ENCODE data around the gene TMEM125.

The TMEM125 gene

DNA sequence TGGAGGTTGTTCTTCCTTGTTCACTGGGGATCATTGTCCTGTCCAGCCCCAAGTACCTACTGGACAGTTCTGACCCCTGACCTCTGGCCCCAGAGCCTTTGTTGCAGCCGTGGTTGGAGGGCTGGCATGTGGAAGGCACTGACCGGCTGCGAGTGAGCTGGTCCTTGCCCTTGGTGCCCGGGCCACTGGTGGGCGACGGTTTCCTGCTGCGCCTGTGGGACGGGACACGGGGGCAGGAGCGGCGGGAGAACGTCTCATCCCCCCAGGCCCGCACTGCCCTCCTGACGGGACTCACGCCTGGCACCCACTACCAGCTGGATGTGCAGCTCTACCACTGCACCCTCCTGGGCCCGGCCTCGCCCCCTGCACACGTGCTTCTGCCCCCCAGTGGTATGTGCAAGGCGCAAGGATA lies 42.4 kb downstream of the TMEM125 start:
- DNase-seq (ENCODE audit: low read depth), result no peak

DNA sequence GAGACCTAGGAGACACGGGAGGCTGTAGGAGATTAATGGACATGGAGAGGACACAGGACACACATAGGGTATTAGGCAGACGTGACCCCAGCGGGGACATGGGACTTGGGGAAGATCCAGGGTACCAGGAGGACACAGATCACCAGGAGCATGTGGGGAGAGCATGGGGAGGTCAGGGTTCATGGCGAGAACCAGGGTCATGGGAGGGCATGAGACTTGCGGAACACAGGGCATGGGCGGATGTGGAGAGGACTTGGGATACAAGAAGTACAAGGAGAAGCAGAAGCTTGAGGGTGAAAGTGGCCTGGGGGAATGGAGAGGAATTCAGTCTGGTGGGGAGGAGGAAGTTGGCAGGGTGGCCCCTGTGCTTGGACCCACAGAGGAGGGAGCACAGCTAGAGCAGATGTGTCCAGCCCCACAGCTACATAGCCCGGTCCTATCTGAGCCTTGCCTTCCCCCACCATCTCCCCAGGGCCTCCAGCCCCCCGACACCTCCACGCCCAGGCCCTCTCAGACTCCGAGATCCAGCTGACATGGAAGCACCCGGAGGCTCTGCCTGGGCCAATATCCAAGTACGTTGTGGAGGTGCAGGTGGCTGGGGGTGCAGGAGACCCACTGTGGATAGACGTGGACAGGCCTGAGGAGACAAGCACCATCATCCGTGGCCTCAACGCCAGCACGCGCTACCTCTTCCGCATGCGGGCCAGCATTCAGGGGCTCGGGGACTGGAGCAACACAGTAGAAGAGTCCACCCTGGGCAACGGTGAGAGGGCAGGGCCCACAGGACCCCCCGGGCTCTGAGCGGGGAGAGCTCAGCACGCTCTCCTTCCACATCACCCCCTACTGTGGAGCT lies 43.1 kb downstream of the TMEM125 start:
- DNase-seq (ENCODE audit: low read depth), result no peak

DNA sequence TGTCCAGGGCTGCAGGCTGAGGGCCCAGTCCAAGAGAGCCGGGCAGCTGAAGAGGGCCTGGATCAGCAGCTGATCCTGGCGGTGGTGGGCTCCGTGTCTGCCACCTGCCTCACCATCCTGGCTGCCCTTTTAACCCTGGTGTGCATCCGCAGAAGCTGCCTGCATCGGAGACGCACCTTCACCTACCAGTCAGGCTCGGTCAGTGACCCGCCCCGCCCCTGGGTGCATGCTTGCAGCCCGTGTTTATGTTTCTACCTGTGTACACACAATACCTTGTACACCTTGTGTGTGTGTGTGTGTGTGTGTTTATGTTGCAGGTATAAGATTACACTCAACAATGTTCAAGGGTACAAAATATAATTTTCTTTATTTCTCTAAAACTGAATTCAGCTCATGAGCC lies 44.0 kb downstream of the TMEM125 start:
- DNase-seq (ENCODE audit: low read depth), result no peak

GRCh38 chr1:43314233-43314632 lies 44.5 kb downstream of the TMEM125 start:
- no peak for DNase-seq (ENCODE audit: low read depth)

DNA sequence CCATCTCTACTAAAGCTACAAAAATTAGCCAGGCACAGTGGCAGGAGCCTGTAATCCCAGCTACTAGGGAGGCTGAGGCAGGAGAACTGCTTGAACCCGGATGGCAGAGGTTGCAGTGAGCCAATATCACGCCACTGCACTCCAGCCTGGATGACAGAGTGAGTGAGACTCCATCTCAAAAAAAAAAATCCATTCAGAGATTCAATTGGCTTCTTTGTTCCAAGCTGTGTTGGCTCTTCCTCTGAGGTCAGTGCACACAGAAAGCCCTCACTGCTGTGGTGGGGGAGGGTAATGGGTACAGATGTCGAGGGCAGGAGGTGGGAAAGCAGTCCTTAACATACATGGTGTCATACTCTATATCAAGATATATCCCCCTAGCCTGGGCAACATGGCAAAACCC lies 45.7 kb downstream of the TMEM125 start:
- DNase-seq (ENCODE audit: low read depth), result no peak

DNA sequence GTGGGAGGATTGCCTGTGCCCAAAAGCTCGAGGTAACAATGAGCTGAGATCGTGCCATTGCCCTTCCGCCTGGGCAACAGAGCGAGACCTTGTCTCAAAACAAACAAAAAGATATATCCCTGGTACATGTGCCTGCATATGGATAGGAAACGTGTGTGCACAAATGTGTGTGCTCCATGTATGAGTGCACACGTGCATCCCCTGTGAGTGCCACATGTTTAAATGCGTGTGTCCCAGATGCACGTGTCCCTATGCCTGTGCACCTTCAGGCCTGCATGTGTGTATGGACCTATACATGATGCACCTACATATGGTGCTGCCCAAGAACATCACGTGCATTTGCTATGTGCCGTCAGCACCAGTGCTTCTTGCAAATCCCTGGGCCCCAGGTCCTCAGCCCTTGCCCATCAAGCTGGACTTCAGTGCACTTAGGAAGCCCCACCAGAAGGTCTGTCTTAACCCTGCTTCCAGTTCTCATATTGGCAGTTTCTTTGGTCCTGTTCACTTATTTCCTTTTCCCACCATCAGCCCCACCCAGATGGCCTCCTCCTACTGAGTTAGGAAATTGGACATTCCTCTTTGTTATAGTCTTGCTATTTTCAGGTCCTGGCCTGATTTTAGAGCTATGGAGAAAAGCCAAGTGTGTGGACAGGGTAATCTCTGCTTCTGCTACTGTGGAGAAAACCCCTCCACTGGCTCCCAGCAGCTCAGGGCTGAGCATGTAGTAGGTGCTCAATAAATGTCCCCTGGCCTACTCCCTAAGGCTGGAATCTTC lies 46.4 kb downstream of the TMEM125 start:
- no peak for DNase-seq (ENCODE audit: low read depth)

DNA sequence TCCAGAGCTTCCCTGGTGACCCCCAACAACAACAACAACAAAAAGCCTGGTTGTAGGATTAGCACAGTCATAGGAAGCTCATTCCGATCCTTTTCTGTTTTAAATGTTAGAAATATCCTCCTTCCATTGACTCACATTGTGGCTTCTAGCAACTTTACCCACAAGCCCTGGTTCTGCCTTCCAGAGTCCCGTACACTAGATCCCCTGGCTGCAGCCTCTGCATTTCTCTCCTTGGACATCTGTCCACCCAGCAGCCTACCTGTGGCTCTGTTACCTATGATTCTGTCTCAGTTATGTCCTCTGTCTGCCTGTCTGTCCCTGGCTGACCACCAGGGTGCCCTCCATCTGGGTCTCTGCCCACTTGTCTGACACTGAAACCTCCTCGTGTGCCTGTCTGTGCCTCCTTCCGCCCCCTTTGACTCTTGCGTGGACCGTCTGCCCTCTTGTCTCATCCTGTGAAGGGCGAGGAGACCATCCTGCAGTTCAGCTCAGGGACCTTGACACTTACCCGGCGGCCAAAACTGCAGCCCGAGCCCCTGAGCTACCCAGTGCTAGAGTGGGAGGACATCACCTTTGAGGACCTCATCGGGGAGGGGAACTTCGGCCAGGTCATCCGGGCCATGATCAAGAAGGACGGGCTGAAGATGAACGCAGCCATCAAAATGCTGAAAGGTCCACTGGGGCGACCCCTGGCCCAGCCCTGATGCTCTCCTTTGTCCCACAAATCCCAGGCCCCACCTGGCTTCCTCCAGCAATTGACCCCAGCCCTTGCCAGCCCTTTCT lies 47.1 kb downstream of the TMEM125 start:
- DNase-seq (ENCODE audit: low read depth), result no peak

DNA sequence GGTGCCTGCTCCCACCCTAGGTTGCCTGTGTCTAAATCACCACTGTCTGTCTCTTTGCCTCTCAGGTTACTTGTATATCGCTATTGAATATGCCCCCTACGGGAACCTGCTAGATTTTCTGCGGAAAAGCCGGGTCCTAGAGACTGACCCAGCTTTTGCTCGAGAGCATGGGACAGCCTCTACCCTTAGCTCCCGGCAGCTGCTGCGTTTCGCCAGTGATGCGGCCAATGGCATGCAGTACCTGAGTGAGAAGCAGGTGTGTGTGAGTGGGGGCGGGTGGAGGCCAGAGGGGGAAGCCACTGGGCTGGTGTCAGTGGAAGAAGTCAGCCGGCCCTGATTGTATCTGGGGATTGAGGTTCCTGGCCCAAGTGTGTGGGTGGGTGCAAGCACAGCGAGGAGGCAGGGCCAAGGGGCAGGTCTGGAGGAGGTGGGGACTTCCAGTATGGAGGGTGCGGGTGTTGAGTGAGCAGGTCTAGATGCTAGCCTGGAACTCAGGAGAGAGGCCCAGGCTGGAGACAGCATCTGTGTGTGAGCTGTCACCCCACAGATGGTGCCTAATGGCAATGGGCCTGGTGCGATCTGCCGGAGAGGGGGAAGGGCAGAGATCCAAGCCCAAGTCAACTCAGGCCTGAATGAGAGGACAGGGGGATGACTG lies 48.2 kb downstream of the TMEM125 start:
- no peak for DNase-seq (ENCODE audit: low read depth)

DNA sequence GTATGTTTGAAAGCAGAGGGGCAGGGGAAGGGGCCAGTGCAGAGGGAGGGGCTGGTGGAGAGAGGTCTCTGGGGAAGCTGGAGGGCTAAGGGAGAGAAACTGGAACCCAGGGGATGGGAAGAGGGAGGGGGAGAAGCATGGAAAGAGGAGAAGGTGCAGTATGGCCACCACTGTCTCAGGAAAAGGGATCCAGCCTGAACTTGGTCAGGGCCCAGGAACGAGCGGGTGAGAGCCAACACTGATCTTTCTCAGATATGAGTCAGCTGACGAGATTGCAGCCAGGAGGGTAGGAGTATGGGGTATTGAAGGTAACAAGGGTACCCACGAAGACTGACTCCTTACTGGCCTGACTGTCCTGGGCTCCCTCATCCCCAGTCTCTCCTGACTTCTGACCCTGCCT lies 49.0 kb downstream of the TMEM125 start:
- DNase-seq (ENCODE audit: low read depth), result no peak

- DNase-seq (ENCODE audit: low read depth), result no peak
Observed at GRCh38 chr1:43319288-43319687, 49.5 kb downstream of the TMEM125 start.

- no peak for DNase-seq (ENCODE audit: low read depth)
Observed at GRCh38 chr1:43319766-43320165, 50.0 kb downstream of the TMEM125 start.

DNA sequence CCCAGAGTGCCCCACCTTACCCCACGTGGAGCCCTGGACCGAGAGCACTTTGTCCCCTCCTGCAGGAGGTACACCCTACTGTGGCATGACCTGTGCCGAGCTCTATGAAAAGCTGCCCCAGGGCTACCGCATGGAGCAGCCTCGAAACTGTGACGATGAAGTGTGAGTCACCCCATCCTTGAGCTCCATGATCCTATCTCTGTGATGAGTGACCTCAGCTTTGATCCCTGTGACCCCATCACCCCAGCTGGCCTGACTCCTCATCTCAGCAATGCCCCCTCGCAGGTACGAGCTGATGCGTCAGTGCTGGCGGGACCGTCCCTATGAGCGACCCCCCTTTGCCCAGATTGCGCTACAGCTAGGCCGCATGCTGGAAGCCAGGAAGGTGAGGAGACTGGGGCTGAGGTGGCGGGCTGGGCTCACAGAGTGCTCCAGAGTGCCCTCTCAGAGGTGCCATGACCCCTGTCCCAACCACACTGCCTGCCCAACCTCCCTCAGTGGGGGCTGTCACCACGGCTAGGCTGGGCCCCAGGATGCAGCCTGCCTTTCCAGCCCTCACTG lies 51.6 kb downstream of the TMEM125 start:
- no peak for DNase-seq (ENCODE audit: low read depth)

- no peak for DNase-seq (ENCODE audit: low read depth)
Observed at GRCh38 chr1:43322506-43322905, 52.7 kb downstream of the TMEM125 start.

Data from stimulated activated CD8-positive, alpha-beta memory T cell treated with anti-CD3 and anti-CD28 coated beads, Interleukin-15, amount 100 ng/mL, for 1 hour (primary cell).